ENCODE data around the gene EIF2B4.

The EIF2B4 gene

DNA sequence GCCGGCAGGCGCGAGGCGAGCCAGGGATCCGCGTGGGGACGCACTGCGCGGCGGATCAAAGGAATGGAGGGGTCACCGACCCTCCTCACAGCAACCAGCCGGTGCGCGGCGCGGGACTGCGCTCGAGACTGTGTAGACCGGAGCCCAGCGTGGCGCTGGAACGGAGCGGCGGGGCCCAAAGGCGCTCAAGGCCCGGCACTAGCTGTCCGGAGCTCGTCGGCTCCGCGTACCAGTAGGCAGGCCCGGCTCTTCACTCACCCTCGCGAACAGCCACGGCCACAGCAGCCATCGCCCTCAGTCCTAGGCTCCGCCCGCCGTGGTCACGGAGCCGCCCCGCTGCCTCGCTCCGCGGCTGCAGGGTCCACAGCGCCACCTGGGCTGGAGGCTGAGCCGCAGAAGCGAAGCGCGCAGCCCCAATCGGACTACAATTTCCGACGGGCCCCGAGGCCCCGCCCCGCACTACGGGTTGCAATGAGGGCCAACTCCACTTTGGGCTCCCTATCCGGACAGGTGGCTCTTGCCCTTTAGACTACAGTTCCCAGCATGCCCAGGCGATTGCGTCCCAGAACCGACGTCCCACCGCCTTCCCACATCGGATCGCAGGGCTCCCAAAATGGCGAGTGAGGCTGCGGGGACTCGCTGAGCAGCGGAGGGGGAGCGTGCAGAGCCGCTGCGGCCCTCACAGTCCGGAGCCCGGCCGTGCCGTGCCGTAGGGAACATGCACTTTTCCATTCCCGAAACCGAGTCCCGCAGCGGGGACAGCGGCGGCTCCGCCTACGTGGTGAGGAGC lies at the start of gene EIF2B4, which contains the start of gene SNX17:
TSS of gene EIF2B4 (minus strand) at position 313 of the 790 bp plus-strand sequence. CDS start at position 289, 24 bp downstream.
TSS of gene SNX17 (plus strand) at position 591 of the 790 bp plus-strand sequence. CDS start at position 719, 128 bp downstream.
- peak within 1 kb of the TSS; percentile 95 for H3K27ac ChIP-seq
- TF ChIP-seq ZFX (IDR thresholded peaks at IDR 0.05), result no peak
- TF ChIP-seq, protein P1, sequence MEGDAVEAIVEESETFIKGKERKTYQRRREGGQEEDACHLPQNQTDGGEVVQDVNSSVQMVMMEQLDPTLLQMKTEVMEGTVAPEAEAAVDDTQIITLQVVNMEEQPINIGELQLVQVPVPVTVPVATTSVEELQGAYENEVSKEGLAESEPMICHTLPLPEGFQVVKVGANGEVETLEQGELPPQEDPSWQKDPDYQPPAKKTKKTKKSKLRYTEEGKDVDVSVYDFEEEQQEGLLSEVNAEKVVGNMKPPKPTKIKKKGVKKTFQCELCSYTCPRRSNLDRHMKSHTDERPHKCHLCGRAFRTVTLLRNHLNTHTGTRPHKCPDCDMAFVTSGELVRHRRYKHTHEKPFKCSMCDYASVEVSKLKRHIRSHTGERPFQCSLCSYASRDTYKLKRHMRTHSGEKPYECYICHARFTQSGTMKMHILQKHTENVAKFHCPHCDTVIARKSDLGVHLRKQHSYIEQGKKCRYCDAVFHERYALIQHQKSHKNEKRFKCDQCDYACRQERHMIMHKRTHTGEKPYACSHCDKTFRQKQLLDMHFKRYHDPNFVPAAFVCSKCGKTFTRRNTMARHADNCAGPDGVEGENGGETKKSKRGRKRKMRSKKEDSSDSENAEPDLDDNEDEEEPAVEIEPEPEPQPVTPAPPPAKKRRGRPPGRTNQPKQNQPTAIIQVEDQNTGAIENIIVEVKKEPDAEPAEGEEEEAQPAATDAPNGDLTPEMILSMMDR (conservative IDR thresholded peaks at IDR 0.05), result peak; percentile 90

DNA sequence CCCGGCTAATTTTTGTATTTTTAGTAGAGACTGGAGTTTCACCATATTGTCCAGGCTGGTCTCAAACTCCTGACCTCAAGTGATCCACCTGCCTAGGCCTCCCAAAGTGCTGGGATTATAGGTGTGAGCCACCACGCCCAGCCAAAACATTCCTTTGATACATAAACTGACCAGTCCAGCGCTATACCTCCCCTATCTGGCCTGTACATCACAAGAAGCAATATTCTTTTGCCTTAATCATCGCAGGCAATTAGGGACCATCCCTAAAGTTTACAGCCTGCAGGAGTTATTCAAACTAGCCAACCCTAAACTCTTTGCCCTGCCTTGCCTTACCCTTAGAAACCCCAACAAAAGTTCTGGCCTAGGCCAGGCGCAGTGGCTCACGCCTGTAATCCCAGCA lies 46.0 kb upstream of the EIF2B4 start:
- no peak overlapping the region for H3K27ac ChIP-seq

DNA sequence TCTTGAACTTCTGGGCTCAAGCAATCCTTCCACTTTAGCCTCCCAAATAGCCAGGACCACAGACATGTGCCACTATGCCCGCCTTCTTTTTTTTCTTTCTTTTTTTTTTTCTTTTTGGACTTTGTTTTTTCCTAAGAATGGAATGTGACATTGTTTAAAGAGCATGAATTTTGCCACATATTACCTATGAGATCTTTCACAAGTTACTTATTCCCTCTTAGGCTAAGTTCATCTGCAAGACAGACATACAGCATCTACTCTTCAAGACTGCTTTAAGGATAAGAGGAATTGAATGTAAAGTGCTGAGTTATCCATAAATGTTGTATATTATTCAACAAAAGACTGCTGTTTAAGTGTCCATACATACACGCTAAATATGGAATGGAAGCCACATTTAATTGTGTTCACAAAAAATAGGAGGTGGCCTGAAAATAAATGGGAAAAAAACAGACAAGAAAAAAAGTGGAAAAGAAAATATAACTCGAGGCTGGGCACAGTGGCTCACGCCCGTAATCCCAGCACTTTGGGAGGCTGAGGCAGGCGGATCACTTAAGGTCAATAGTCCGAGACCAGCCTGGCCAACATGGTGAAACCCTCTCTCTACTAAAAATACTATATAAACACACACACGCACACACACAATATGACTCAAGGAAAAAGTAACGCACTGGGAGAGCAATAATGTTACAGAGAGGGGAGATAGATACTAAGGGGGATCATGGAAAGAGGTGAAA lies 42.4 kb upstream of the EIF2B4 start:
- no peak for TF ChIP-seq ZFX (IDR thresholded peaks at IDR 0.05)
- TF ChIP-seq, protein P1 (conservative IDR thresholded peaks at IDR 0.05), result no peak
- no peak overlapping the region for H3K27ac ChIP-seq

More for the DNA sequence above, 46.0 kb upstream of the EIF2B4 start:
- TF ChIP-seq, protein P1 (conservative IDR thresholded peaks at IDR 0.05), result no peak
- no peak for TF ChIP-seq ZFX (IDR thresholded peaks at IDR 0.05)

DNA sequence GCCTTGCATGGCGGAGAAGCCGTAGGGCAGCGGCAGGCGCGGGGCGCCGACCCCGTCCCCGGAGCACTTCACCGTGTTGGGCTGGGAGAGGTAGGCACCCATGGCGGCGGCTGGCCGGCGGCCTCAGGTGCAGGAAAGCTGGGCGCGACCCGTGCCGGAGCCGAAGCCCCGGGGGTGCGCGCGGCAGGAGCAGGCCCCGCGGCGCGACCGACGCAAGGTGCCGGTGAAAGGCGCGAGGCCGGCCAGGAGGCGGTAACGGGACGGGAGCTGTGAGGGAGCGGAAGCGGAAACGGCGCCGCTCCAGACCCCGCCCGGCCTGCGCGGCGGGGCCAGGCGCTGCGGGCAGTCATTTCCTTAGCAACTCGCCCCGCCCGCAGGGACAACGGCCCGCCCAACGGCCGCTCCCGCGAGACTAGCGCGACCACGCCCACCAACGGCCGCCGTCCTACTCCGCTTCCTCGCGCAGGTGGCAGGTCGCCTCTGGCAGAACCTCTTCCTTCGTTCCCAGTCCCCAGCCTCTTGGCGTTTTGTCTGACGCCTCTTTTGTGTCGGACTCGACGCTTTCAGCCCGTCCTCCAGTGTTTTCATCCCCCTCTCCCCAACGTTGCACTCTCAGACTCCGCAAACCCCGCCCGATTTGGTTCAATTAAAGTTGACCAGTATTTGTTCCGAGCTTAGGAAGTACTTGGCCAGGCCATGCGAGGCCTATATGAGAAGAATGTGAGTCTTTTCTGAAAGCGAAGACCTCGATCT lies 39.4 kb upstream of the EIF2B4 start, which contains the start of gene PPM1G:
TSS of gene PPM1G (minus strand) at position 271 of the 753 bp plus-strand sequence. CDS start at position 102, 169 bp downstream.
- TF ChIP-seq, protein P1 (conservative IDR thresholded peaks at IDR 0.05), result no peak
- peak; percentile 79 for TF ChIP-seq ZFX (IDR thresholded peaks at IDR 0.05)
- peak within 1 kb of the TSS; percentile 99 for H3K27ac ChIP-seq

DNA sequence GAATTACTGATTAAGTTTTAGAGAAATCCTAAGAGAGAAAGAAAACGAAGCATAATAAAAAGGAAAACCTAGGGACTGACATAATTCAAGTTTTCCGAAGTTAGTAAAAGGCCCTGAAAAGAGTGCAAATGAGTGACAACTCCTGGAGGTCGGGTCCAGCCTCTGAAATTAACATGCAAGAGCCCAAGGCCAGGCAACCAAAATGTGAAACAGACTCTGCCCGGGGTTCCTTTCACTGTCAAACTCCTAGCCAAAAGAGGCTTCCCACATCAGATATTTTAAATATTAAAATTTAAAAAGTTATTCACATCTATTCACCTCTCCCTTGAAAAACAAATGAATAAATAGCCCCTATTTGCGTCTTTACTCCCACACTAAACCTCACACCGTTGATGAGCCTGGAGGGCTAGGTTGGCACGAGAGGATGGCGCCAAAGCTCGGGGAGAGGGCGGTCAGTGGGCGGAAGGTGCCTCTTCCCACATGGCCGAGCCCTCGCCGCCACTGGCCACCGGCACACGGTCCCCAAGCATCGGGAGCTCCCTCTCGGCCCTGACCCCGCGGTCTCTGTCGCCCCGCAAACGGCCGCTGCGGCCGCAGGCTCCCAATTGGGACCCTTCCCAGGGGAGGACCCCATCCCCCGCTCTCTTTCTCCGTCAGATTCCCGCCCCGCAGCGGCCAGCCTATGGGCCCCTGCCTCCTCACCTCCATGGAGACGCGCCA lies 38.6 kb upstream of the EIF2B4 start:
- TF ChIP-seq, protein P1 (conservative IDR thresholded peaks at IDR 0.05), result peak; percentile 8; the same call in 1 of the 2 replicates
- TF ChIP-seq ZFX (IDR thresholded peaks at IDR 0.05), result no peak
- H3K27ac ChIP-seq, result peak overlapping the region; percentile 99

DNA sequence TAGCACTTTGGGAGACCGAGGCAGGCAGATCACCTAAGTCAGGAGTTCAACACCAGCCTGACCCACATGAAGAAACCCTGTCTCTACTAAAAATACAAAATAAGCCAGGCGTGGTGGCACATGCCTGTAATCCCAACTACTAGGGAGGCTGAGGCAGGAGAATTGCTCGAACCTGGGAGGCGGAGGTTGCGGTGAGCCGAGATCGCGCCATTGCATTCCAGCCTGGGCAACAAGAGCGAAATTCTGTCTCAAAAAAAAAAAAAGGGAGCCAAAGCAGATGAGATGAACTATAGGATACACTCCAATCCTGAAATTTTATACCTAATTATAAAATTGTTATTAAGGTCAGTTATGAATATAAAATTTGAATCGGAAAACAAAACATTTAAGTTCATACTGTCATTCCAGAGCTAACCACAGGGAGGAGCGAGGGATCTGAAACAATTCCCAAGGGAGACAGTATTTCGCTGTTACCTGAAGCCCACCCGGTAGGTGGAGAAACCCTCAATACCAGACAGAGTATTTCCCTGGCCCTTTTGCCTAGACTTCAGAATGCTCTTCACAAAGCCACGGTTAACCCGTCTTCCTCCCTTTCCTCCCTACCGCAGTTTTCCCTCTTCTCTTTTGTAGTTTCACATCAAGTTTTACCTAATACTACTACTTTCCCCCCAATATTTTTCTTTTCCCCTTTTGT lies 37.8 kb upstream of the EIF2B4 start:
- no peak for TF ChIP-seq ZFX (IDR thresholded peaks at IDR 0.05)
- TF ChIP-seq, protein P1 (conservative IDR thresholded peaks at IDR 0.05), result peak; percentile 76
- H3K27ac ChIP-seq, result peak overlapping the region; percentile 13; the same call in 1 of the 2 replicates

All from C4-2B (cell line).